Stimulated activated naive CD8-positive, alpha-beta T cell treated with anti-CD3 and anti-CD28 coated beads, Interleukin-15, amount 100 ng/mL, for 72 hours (primary cell): Measurements from ENCODE around the gene SH2B2.

Experiments used
- ATAC-seq: fragments of 150-1000 bp; cut with Tn5 transposase; 2 replicates; pipeline ENCODE4 v1.10.0; 2021; ENCODE audit warnings: mild to moderate bottlenecking, moderate library complexity
- DNase-seq, 2 donors: peaks; one replicate each; pipeline ENCODE4 v3.0.0; 2021 to 2022
- H3K27ac Mint-ChIP-seq, 2 donors: one replicate each; pipeline ENCODE4 v1.8.0; 2022; ENCODE audit warnings: mild to moderate bottlenecking in 2 of 2, mixed read lengths in 2 of 2, moderate library complexity in 2 of 2
- H3K27me3 Mint-ChIP-seq: one replicate; pipeline ENCODE4 v1.8.0; 2022; ENCODE audit warnings: mixed read lengths
- H3K4me1 Mint-ChIP-seq: one replicate; pipeline ENCODE4 v1.8.0; 2022; ENCODE audit warnings: mild to moderate bottlenecking, mixed read lengths
- H3K4me3 Mint-ChIP-seq, 2 donors: one replicate each; pipeline ENCODE4 v1.8.0; 2022; ENCODE audit warnings: mild to moderate bottlenecking in 2 of 2, mixed read lengths in 2 of 2, moderate library complexity in 1 of 2
- H3K9me3 Mint-ChIP-seq, 2 donors: one replicate each; pipeline ENCODE4 v1.8.0; 2022; ENCODE audit warnings: mixed read lengths in 2 of 2

Gene SH2B2

GRCh38 chr7:102277901-102278300 lies 8.8 kb upstream of the SH2B2 start:
- Mint-ChIP-seq H3K27me3 (no peaks in the 10 kb centered on the region), H3K9me3 (no peaks in the 10 kb centered on the region), H3K4me1 (peaks cover 11% of the 10 kb centered on the region), H3K4me3 (no peak overlapping the region), H3K27ac (no peak overlapping the region)
- ATAC-seq (no peak), DNase-seq (no peak)

- DNase-seq, result peak; percentile 62 to 63
- Mint-ChIP-seq H3K27me3 (peaks cover 4% of the 10 kb centered on the region), H3K4me3 (no peak overlapping the region), H3K4me1 (peaks cover 21% of the 10 kb centered on the region), H3K27ac (no peak overlapping the region), H3K9me3 (no peaks in the 10 kb centered on the region)
- ATAC-seq, result peak; percentile 86
These were observed 6.9 kb upstream of the SH2B2 start for GRCh38 chr7:102279537-102280400.

GRCh38 chr7:102280521-102280920 lies 6.1 kb upstream of the SH2B2 start:
- Mint-ChIP-seq H3K27ac (peak overlapping the region in 1 of 2 donors; percentile 12), H3K9me3 (no peaks in the 10 kb centered on the region), H3K27me3 (peaks cover 12% of the 10 kb centered on the region), H3K4me3 (no peak overlapping the region), H3K4me1 (peaks cover 28% of the 10 kb centered on the region)
- DNase-seq (no peak), ATAC-seq (no peak)

- peaks cover 14% of the 10 kb centered on the region for H3K27me3 Mint-ChIP-seq
- ATAC-seq (no peak), DNase-seq (no peak)
- no peak overlapping the region for H3K4me3 Mint-ChIP-seq
- H3K27ac Mint-ChIP-seq, result no peak overlapping the region
- no peaks in the 10 kb centered on the region for H3K9me3 Mint-ChIP-seq
- H3K4me1 Mint-ChIP-seq, result peaks cover 32% of the 10 kb centered on the region
These were observed 4.9 kb upstream of the SH2B2 start for GRCh38 chr7:102281785-102282184.

- Mint-ChIP-seq H3K27me3 (peaks cover 14% of the 10 kb centered on the region), H3K27ac (no peak overlapping the region), H3K4me1 (peaks cover 32% of the 10 kb centered on the region), H3K4me3 (no peak overlapping the region), H3K9me3 (no peaks in the 10 kb centered on the region)
- no peak for ATAC-seq
- DNase-seq, result no peak
These were observed 4.0 kb upstream of the SH2B2 start for GRCh38 chr7:102282465-102283362.

- ATAC-seq (no peak), DNase-seq (no peak)
- peaks cover 20% of the 10 kb centered on the region for H3K27me3 Mint-ChIP-seq
- H3K27ac Mint-ChIP-seq, result no peak overlapping the region
- peaks cover 41% of the 10 kb centered on the region for H3K4me1 Mint-ChIP-seq
- H3K4me3 Mint-ChIP-seq, result peak overlapping the region in 1 of 2 donors; percentile 18
- H3K9me3 Mint-ChIP-seq, result no peaks in the 10 kb centered on the region
These were observed 3.0 kb upstream of the SH2B2 start for GRCh38 chr7:102283477-102284189.

GRCh38 chr7:102284399-102284798 lies 2.3 kb upstream of the SH2B2 start:
- DNase-seq, result no peak
- H3K4me3 Mint-ChIP-seq, result peak overlapping the region; percentile 23 to 57
- peaks cover 28% of the 10 kb centered on the region for H3K27me3 Mint-ChIP-seq
- H3K4me1 Mint-ChIP-seq, result peaks cover 44% of the 10 kb centered on the region
- no peaks in the 10 kb centered on the region for H3K9me3 Mint-ChIP-seq
- ATAC-seq, result no peak
- H3K27ac Mint-ChIP-seq, result no peak overlapping the region

- Mint-ChIP-seq H3K4me3 (peak overlapping the region; percentile 23 to 57), H3K9me3 (no peaks in the 10 kb centered on the region), H3K4me1 (peaks cover 41% of the 10 kb centered on the region), H3K27ac (no peak overlapping the region), H3K27me3 (peaks cover 32% of the 10 kb centered on the region)
- no peak for ATAC-seq
- DNase-seq, result no peak
These were observed 1.7 kb upstream of the SH2B2 start for GRCh38 chr7:102284891-102285539.

GRCh38 chr7:102285540-102286236 lies 980 bp upstream of the SH2B2 start:
- H3K9me3 Mint-ChIP-seq, result no peaks in the 10 kb centered on the region
- H3K4me1 Mint-ChIP-seq, result peaks cover 47% of the 10 kb centered on the region
- ATAC-seq (peak; percentile 41), DNase-seq (no peak)
- no peak overlapping the region for H3K27ac Mint-ChIP-seq
- peaks cover 32% of the 10 kb centered on the region for H3K27me3 Mint-ChIP-seq
- peak overlapping the region; percentile 61 to 79 for H3K4me3 Mint-ChIP-seq

GRCh38 chr7:102287111-102287980 lies 678 bp downstream of the SH2B2 start:
- H3K27ac Mint-ChIP-seq, result no peak overlapping the region
- H3K4me1 Mint-ChIP-seq, result peaks cover 62% of the 10 kb centered on the region

GRCh38 chr7:102287981-102288278 lies 1.3 kb downstream of the SH2B2 start:
- Mint-ChIP-seq H3K4me1 (peaks cover 62% of the 10 kb centered on the region), H3K4me3 (peak overlapping the region; percentile 42 to 66), H3K9me3 (no peaks in the 10 kb centered on the region), H3K27ac (no peak overlapping the region), H3K27me3 (peaks cover 32% of the 10 kb centered on the region)
- no peak for DNase-seq
- no peak for ATAC-seq

More at GRCh38 chr7:102287111-102287980, 678 bp downstream of the SH2B2 start:
- DNase-seq (peak in 1 of 2 donors; percentile 44), ATAC-seq (peak; percentile 30)
- Mint-ChIP-seq H3K27me3 (peaks cover 32% of the 10 kb centered on the region), H3K4me3 (peak overlapping the region; percentile 45 to 66), H3K9me3 (no peaks in the 10 kb centered on the region)

- no peak overlapping the region for H3K27ac Mint-ChIP-seq
- no peak for DNase-seq
- no peak for ATAC-seq
- peaks cover 62% of the 10 kb centered on the region for H3K4me1 Mint-ChIP-seq
- H3K27me3 Mint-ChIP-seq, result peaks cover 32% of the 10 kb centered on the region
- H3K9me3 Mint-ChIP-seq, result no peaks in the 10 kb centered on the region
- H3K4me3 Mint-ChIP-seq, result peak overlapping the region in 1 of 2 donors; percentile 66
These were observed 1.7 kb downstream of the SH2B2 start for GRCh38 chr7:102288285-102288930.

GRCh38 chr7:102289057-102289456 lies 2.4 kb downstream of the SH2B2 start:
- ATAC-seq (no peak), DNase-seq (no peak)
- H3K27ac Mint-ChIP-seq, result no peak overlapping the region
- peaks cover 59% of the 10 kb centered on the region for H3K4me1 Mint-ChIP-seq
- H3K4me3 Mint-ChIP-seq, result peak overlapping the region in 1 of 2 donors; percentile 57
- peaks cover 32% of the 10 kb centered on the region for H3K27me3 Mint-ChIP-seq
- no peaks in the 10 kb centered on the region for H3K9me3 Mint-ChIP-seq
